Left lung (tissue), 14 donors: ENCODE data around the gene OR10G3. TPM values are rescaled to one million over a fixed set of nuclear protein-coding genes. Genes with fewer than 3 reads are reported as not detected.
"Not testable (repeated sequence)": the region's sequence is repeated elsewhere in the genome, so short reads cannot be mapped to it uniquely, and the experiment has no call there.

Experiments
- ATAC-seq: fragments of 200-7000 bp; cut with Tn5 transposase; one replicate; pipeline ENCODE4 v1.9.1; 2020; ENCODE audit warnings: moderate library complexity
- DNase-seq, 4 donors: peaks; one replicate each; pipeline ENCODE4 v3.0.0-alpha.2; 2013 to 2020
- H3K27ac ChIP-seq, 2 donors: fragments of 200-600 bp; sonication (generic) in 1 of 2; one replicate each; pipeline versions ENCODE4 v1.5.0 to v1.8.0; 2020 to 2021
- H3K27me3 ChIP-seq, 2 donors: fragments of 200-600 bp; sonication (generic) in 1 of 2; one replicate each; pipeline versions ENCODE4 v1.5.0 to v1.8.0; 2020 to 2021
- H3K36me3 ChIP-seq, 2 donors: fragments of 200-600 bp; sonication (generic) in 1 of 2; one replicate each; pipeline versions ENCODE4 v1.5.0 to v1.8.0; 2020 to 2021
- H3K4me1 ChIP-seq, 2 donors: fragments of 200-600 bp; one replicate each; pipeline ENCODE4 v1.8.0; 2021
- H3K4me3 ChIP-seq, 2 donors: fragments of 200-600 bp; sonication (generic) in 1 of 2; one replicate each; pipeline versions ENCODE4 v1.5.0 to v1.8.0; 2020 to 2021; ENCODE audit warnings: mild to moderate bottlenecking in 1 of 2
- H3K9me3 ChIP-seq, 2 donors: fragments of 200-600 bp; sonication (generic) in 1 of 2; one replicate each; pipeline versions ENCODE4 v1.5.0 to v1.8.0; 2020 to 2021
- intact Hi-C, 2 donors: fragments of 100-400 bp; cut with DNase I; formaldehyde crosslinking; loops; one replicate each; pipeline versions ENCODE4 v1.11.2 to v1.14.2; 2022
- long read RNA-seq, 12 donors: library from polyadenylated mRNA in 2 of 12; unstranded in 2 of 12; transcript quantifications; one replicate each; pipeline ENCODE4 v2.0.0 and lab custom pipeline, GENCODE V29; 2019 to 2026
- polyA plus RNA-seq, 6 donors: library from polyadenylated mRNA; unstranded; fragments of 120-200 nt; gene quantifications; one replicate each; pipeline ENCODE4 v1.2.1, GENCODE V29; 2013; ENCODE audit not compliant: insufficient read length in 6 of 6
- total RNA-seq, 2 donors: library from RNA; stranded (reverse); fragmentation: NEBNext Ultra II Directional; extraction: Animal tissue kit (Norgen Biotek cat#: 25700); gene quantifications; one replicate each; pipeline ENCODE4 v1.2.1, GENCODE V29; 2021
- TF ChIP-seq, protein P1 (sequence below), 2 donors: fragments of 200-600 bp; sonication (generic) in 1 of 2; IDR thresholded peaks; one replicate each; pipeline versions ENCODE4 v1.5.0 to v1.8.0; 2021; ENCODE audit warnings: antibody characterized with exemption in 2 of 2
- donor health status: DM: no; HTN: yes; CAD: no.
- donor health status: DM: no; HTN: no; CAD: no.

Gene OR10G3
- not detected for total RNA-seq
- polyA plus RNA-seq: under 1 TPM in 3 of 6 donors, not detected in 3; 0.06 to 0.08 (median 0.07) TPM
- long read RNA-seq, donor 1: 0 reads
- long read RNA-seq, donor 2: 0 reads
- long read RNA-seq, donor 3: 0 reads
- long read RNA-seq, donor 4: 0 reads
- long read RNA-seq, donor 5: 0 reads
- long read RNA-seq, donor 6: 0 reads
- long read RNA-seq, donor 7: 0 reads
- long read RNA-seq, donor 8: 0 reads
- long read RNA-seq, donor 9: 0 reads
- long read RNA-seq, donor 10: 0 reads
- long read RNA-seq, donor 11: 0 reads
- long read RNA-seq, donor 12: 0 reads

DNA sequence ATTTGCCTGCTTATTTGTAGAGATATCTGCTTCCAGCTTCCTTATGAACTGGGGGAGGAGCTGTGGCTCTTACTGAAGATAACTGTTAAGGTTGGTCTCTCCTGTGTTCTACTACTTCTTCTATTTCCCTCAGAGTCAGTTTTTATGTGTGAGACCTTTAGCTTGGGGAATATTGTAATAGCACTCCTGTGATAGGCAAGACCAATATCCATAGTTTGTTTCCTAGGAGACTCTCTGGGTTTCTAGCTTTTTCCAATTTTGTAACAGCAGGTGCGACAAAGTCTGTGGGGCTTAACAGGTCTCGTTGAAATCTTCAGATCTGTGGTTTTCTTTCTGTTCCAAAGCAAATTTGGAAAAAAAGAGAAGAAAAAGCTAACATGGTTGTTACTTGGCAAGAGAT is at the start of gene OR10G3:
Gene OR10G3, minus strand, starts transcription at position 101 of the 400 bp plus-strand sequence. CDS start 9,332 bp downstream, outside the sequence.
- Histone ChIP-seq H3K27me3 (peaks cover 0 to 11% of the 10 kb centered on the region in 2 donors), H3K9me3 (no peaks in the 10 kb centered on the region), H3K4me1 (no peaks in the 10 kb centered on the region), H3K27ac (no peak within 1 kb of the TSS), H3K4me3 (no peak within 1 kb of the TSS), H3K36me3 (no peaks in the 10 kb centered on the region)
- intact Hi-C loops: no loop called here
- no peak for ATAC-seq
- TF ChIP-seq, protein P1, sequence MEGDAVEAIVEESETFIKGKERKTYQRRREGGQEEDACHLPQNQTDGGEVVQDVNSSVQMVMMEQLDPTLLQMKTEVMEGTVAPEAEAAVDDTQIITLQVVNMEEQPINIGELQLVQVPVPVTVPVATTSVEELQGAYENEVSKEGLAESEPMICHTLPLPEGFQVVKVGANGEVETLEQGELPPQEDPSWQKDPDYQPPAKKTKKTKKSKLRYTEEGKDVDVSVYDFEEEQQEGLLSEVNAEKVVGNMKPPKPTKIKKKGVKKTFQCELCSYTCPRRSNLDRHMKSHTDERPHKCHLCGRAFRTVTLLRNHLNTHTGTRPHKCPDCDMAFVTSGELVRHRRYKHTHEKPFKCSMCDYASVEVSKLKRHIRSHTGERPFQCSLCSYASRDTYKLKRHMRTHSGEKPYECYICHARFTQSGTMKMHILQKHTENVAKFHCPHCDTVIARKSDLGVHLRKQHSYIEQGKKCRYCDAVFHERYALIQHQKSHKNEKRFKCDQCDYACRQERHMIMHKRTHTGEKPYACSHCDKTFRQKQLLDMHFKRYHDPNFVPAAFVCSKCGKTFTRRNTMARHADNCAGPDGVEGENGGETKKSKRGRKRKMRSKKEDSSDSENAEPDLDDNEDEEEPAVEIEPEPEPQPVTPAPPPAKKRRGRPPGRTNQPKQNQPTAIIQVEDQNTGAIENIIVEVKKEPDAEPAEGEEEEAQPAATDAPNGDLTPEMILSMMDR (IDR thresholded peaks at IDR 0.05): no peak
- DNase-seq: no peak

- no peak overlapping the region for H3K4me3 ChIP-seq
- H3K27me3 ChIP-seq: no peaks in the 10 kb centered on the region
- TF ChIP-seq, protein P1 (IDR thresholded peaks at IDR 0.05): no peak
- intact Hi-C loops: no loop called here
- H3K9me3 ChIP-seq: no peaks in the 10 kb centered on the region
- no peaks in the 10 kb centered on the region for H3K36me3 ChIP-seq
- H3K27ac ChIP-seq: no peak overlapping the region
- H3K4me1 ChIP-seq: no peaks in the 10 kb centered on the region
- no peak for DNase-seq
- ATAC-seq: peak; percentile 65
Observed at GRCh38 chr14:21626491-21627230, 46.8 kb upstream of the OR10G3 start.

GRCh38 chr14:21617614-21618013 is 37.7 kb upstream of the OR10G3 start:
- no peaks in the 10 kb centered on the region for H3K4me1 ChIP-seq
- DNase-seq (no peak), ATAC-seq (no peak)
- no peaks in the 10 kb centered on the region for H3K9me3 ChIP-seq
- H3K27ac ChIP-seq: no peak overlapping the region
- H3K27me3 ChIP-seq: no peaks in the 10 kb centered on the region
- TF ChIP-seq, protein P1 (IDR thresholded peaks at IDR 0.05): no peak
- intact Hi-C loops: no loop called here
- H3K4me3 ChIP-seq: no peak overlapping the region
- H3K36me3 ChIP-seq: no peaks in the 10 kb centered on the region

- no peaks in the 10 kb centered on the region for H3K9me3 ChIP-seq
- TF ChIP-seq, protein P1 (IDR thresholded peaks at IDR 0.05): no peak
Observed at GRCh38 chr14:21614240-21614639, 34.4 kb upstream of the OR10G3 start.

GRCh38 chr14:21612324-21612723 is 32.4 kb upstream of the OR10G3 start:
- DNase-seq (no peak), ATAC-seq (no peak)
- H3K4me1 ChIP-seq: no peaks in the 10 kb centered on the region
- TF ChIP-seq, protein P1 (IDR thresholded peaks at IDR 0.05): no peak
- H3K36me3 ChIP-seq: no peaks in the 10 kb centered on the region
- H3K4me3 ChIP-seq: no peak overlapping the region
- no peaks in the 10 kb centered on the region for H3K27me3 ChIP-seq
- intact Hi-C loops: no loop called here
- H3K9me3 ChIP-seq: no peaks in the 10 kb centered on the region
- no peak overlapping the region for H3K27ac ChIP-seq

More at GRCh38 chr14:21614240-21614639, 34.4 kb upstream of the OR10G3 start:
- intact Hi-C loops: no loop called here
- DNase-seq (peak in 1 of 4 donors; percentile 35), ATAC-seq (peak; percentile 87)
- Histone ChIP-seq H3K4me3 (no peak overlapping the region), H3K4me1 (no peaks in the 10 kb centered on the region), H3K27ac (no peak overlapping the region), H3K27me3 (no peaks in the 10 kb centered on the region), H3K36me3 (no peaks in the 10 kb centered on the region)

DNA sequence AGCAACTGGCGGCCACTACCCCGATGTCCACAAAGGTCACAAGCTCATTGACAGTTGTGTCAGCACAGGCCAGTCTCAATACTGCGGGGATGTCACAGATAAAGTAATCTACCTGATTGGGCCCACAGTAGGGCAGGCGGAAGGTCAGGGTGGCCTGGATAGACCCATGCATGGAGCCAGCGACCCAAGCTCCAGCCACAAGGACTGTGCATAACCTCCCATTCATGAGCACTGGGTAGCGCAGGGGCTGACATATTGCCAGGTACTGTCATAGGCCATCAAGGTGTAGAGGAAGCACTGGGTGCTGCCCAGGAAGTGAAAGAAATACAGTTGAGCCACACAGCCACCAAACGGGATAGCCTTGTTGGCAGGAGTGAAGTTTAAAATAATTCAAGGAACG is 22.3 kb upstream of the OR10G3 start:
- intact Hi-C loops, DNase-seq, H3K4me3 ChIP-seq, H3K4me1 ChIP-seq, H3K27ac ChIP-seq, H3K27me3 ChIP-seq, H3K36me3 ChIP-seq, H3K9me3 ChIP-seq, ATAC-seq: not testable (repeated sequence)
